SK-N-SH (cell line): ENCODE results near the gene CSNK1A1L. TPM values are rescaled to one million over a fixed set of nuclear protein-coding genes. Genes with fewer than 3 reads are reported as not detected.

Experiments
- CTCF ChIA-PET: fragments of 300-600, 350-600 bp; formaldehyde crosslinking; extraction: SDS; loops from one replicate; lab custom pipeline; 2021; lab: Yijun Ruan, JAX
- POLR2A ChIA-PET: fragments of 350-600 bp; sonication (Branson Sonifier 250); formaldehyde crosslinking; extraction: SDS; loops from one replicate; lab custom pipeline; 2020; ENCODE audit warnings: antibody characterized with exemption, inconsistent platforms; lab: Yijun Ruan, JAX
- DNase-seq: peaks from one replicate; pipeline ENCODE4 v3.0.0; 2012
- H2AFZ ChIP-seq: fragments of 200-600 bp; sonication (generic); 2 replicates; pipeline ENCODE4 v1.8.1; 2016; ENCODE audit warnings: antibody characterized with exemption, mild to moderate bottlenecking, low read depth
- H3F3A ChIP-seq: fragments of 200-600 bp; sonication (generic); replicated peaks from 2 replicates; pipeline ENCODE3; 2016; ENCODE audit warnings: antibody characterized with exemption, mild to moderate bottlenecking; ENCODE audit not compliant: insufficient read depth
- H3K27ac ChIP-seq, 2 experiments: fragments of 200-500 bp in 1 of 2; fragments of 200-600 bp in 1 of 2; sonication (Bioruptor generic) in 1 of 2; sonication (generic), shearing (Covaris generic) in 1 of 2; 2 replicates each; pipeline versions ENCODE4 v1.5.1 to v1.6.1; 2014 to 2016; ENCODE audit warnings: low read depth in 2 of 2, inconsistent platforms in 1 of 2, low read length in 1 of 2, mild to moderate bottlenecking in 1 of 2, mixed read lengths in 1 of 2
- H3K27me3 ChIP-seq: fragments of 200-600 bp; sonication (generic), shearing (Covaris generic); 2 replicates; pipeline ENCODE4 v1.6.1; 2016; ENCODE audit warnings: mixed run types; ENCODE audit not compliant: insufficient read depth
- H3K36me3 ChIP-seq, 2 experiments: fragments of 200-500 bp in 1 of 2; fragments of 200-600 bp in 1 of 2; sonication (Bioruptor generic) in 1 of 2; sonication (generic) in 1 of 2; replicated peaks in 1 of 2; 2 replicates each; pipeline versions ENCODE3 to v1.5.1; 2014 to 2016; ENCODE audit warnings: low read length in 1 of 2, mild to moderate bottlenecking in 1 of 2; ENCODE audit not compliant: insufficient read depth in 2 of 2, control insufficient read depth in 1 of 2
- H3K4me1 ChIP-seq, 2 experiments: fragments of 200-500 bp in 1 of 2; fragments of 200-600 bp in 1 of 2; sonication (Bioruptor generic) in 1 of 2; sonication (generic), shearing (Covaris generic) in 1 of 2; 2 replicates each; pipeline versions ENCODE4 v1.5.1 to v1.6.1; 2014 to 2016; ENCODE audit warnings: low read depth in 1 of 2, low read length in 1 of 2, mixed run types in 1 of 2; ENCODE audit not compliant: insufficient read depth in 2 of 2, control insufficient read depth in 1 of 2
- H3K4me2 ChIP-seq: fragments of 200-600 bp; sonication (generic), shearing (Covaris generic); 2 replicates; pipeline ENCODE4 v1.6.1; 2017; ENCODE audit warnings: mixed run types
- H3K4me3 ChIP-seq, 2 experiments: fragments of 200-500 bp in 1 of 2; fragments of 200-600 bp in 1 of 2; sonication (Bioruptor generic) in 1 of 2; sonication (generic), shearing (Covaris generic) in 1 of 2; 2 replicates each; pipeline versions ENCODE4 v1.5.1 to v1.8.1; 2014 to 2016; ENCODE audit warnings: low read depth in 2 of 2, inconsistent platforms in 1 of 2, low read length in 1 of 2, mild to moderate bottlenecking in 1 of 2, mixed read lengths in 1 of 2, moderate library complexity in 1 of 2
- H3K79me2 ChIP-seq: fragments of 200-600 bp; sonication (generic); 2 replicates; pipeline ENCODE4 v1.8.1; 2017; ENCODE audit warnings: mild to moderate bottlenecking; ENCODE audit not compliant: insufficient read depth
- H3K9ac ChIP-seq: fragments of 200-600 bp; sonication (generic); 2 replicates; pipeline ENCODE4 v1.6.1; 2017; ENCODE audit warnings: mixed run types
- H3K9me2 ChIP-seq: fragments of 200-600 bp; sonication (generic); 2 replicates; pipeline ENCODE4 v1.6.1; 2017; ENCODE audit warnings: mixed run types
- H3K9me3 ChIP-seq: fragments of 200-600 bp; sonication (generic); 2 replicates; pipeline ENCODE4 v1.6.1; 2017; ENCODE audit warnings: mixed run types, mild to moderate bottlenecking, moderate library complexity
- H4K20me1 ChIP-seq: fragments of 200-600 bp; sonication (generic); 2 replicates; pipeline ENCODE4 v1.6.1; 2017; ENCODE audit warnings: mild to moderate bottlenecking, mixed run types; ENCODE audit not compliant: insufficient read depth
- CHD2 ChIP-seq: fragments of 150-350 bp; IDR thresholded peaks from 2 replicates; pipeline ENCODE4 v1.6.1; 2018; ENCODE audit warnings: low read length; ENCODE audit not compliant: partially characterized antibody
- FOSL2 ChIP-seq: IDR thresholded peaks from 2 replicates; pipeline ENCODE4 v1.4.0; 2012; ENCODE audit warnings: low read depth, mild to moderate bottlenecking, moderate library complexity, borderline replicate concordance
- GABPA ChIP-seq: IDR thresholded peaks from 2 replicates; pipeline ENCODE4 v1.4.0; 2012; ENCODE audit warnings: low read depth, mild to moderate bottlenecking
- IRF3 ChIP-seq: fragments of 150-350 bp; IDR thresholded peaks from 2 replicates; pipeline ENCODE4 v1.6.1; 2016; ENCODE audit warnings: mild to moderate bottlenecking, low read depth, low read length
- NFIC ChIP-seq: IDR thresholded peaks from 2 replicates; pipeline ENCODE4 v1.4.0; 2012; ENCODE audit warnings: borderline replicate concordance
- NRF1 ChIP-seq: IDR thresholded peaks from 2 replicates; pipeline ENCODE4 v1.6.1; 2012; ENCODE audit warnings: low read depth, mild to moderate bottlenecking, low read length
- POLR2AphosphoS5 ChIP-seq: IDR thresholded peaks from 2 replicates; pipeline ENCODE4 v1.6.1; 2012; ENCODE audit warnings: low read depth, low read length
- RAD21 ChIP-seq: IDR thresholded peaks from 2 replicates; pipeline ENCODE4 v1.6.1; 2012; ENCODE audit warnings: mild to moderate bottlenecking, low read length
- RFX5 ChIP-seq: IDR thresholded peaks from 2 replicates; pipeline ENCODE4 v1.6.1; 2012; ENCODE audit warnings: mild to moderate bottlenecking, improper control_type of control experiment, low read length
- SIN3A ChIP-seq: IDR thresholded peaks from 2 replicates; pipeline ENCODE4 v1.6.1; 2012; ENCODE audit warnings: low read depth, mild to moderate bottlenecking, low read length, moderate library complexity, borderline replicate concordance
- TAF1 ChIP-seq: IDR thresholded peaks from 2 replicates; pipeline ENCODE4 v1.6.1; 2012; ENCODE audit warnings: low read depth, mild to moderate bottlenecking, low read length, moderate library complexity, borderline replicate concordance
- TCF12 ChIP-seq: IDR thresholded peaks from 2 replicates; pipeline ENCODE4 v1.4.0; 2012
- TEAD4 ChIP-seq: IDR thresholded peaks from 2 replicates; pipeline ENCODE4 v1.4.0; 2012; ENCODE audit warnings: mild to moderate bottlenecking, borderline replicate concordance; ENCODE audit not compliant: insufficient read depth
- USF2 ChIP-seq: fragments of 150-350 bp; IDR thresholded peaks from 2 replicates; pipeline ENCODE4 v1.6.1; 2017; ENCODE audit warnings: antibody characterized with exemption, low read length, low read depth, borderline replicate concordance
- WGBS: methylation state at CpG from one replicate; pipeline ENCODE4 v1.1.6; 2017; ENCODE audit warnings: low lambda C conversion rate; 5-methylcytosine and 5-hydroxymethylcytosine counted together
- polyA plus RNA-seq, 3 experiments: library from polyadenylated mRNA; depleted of rRNA; stranded (reverse); fragments of >200 nt; gene quantifications; 2 replicates each; pipeline ENCODE4 v1.2.3, GENCODE V29; 2012
- TF ChIP-seq, protein P1 (sequence below): IDR thresholded peaks from 2 replicates; pipeline ENCODE4 v1.4.0; 2012; ENCODE audit warnings: low read depth, borderline replicate concordance
- TF ChIP-seq, protein P2 (sequence below): fragments of 200-600 bp; sonication (generic); IDR thresholded peaks from 2 replicates; pipeline ENCODE4 v1.6.1; 2017; ENCODE audit warnings: antibody characterized with exemption, mild to moderate bottlenecking, moderate library complexity

CSNK1A1L gene
- polyA plus RNA-seq, 1 of the 3 experiments (the other 2 are of a cell fraction), result not detected

- Histone ChIP-seq H3K79me2 (no peaks in the 10 kb centered on the region), H3K4me1 (no peaks in the 10 kb centered on the region), H3K4me2 (no peak overlapping the region), H3K4me3 (no peak overlapping the region), H3F3A (peaks cover 4% of the 10 kb centered on the region), H3K9me2 (no peaks in the 10 kb centered on the region), H3K27ac (peak overlapping the region in 1 of 2 experiments; percentile 16; a peak in 1 of 4 replicates), H3K36me3 (no peaks in the 10 kb centered on the region), H3K9me3 (no peaks in the 10 kb centered on the region), H2AFZ (no peak overlapping the region), H3K27me3 (no peaks in the 10 kb centered on the region), H4K20me1 (no peaks in the 10 kb centered on the region), H3K9ac (no peak overlapping the region)
- POLR2A ChIA-PET, result no interaction called here
- WGBS, result 85% methylated on average over 2 of the region's 2 CpGs
- no peak for DNase-seq
- TF ChIP-seq CHD2 (no peak), NRF1 (no peak), IRF3 (no peak), RAD21 (no peak), RFX5 (no peak)
- TF ChIP-seq, protein P1, sequence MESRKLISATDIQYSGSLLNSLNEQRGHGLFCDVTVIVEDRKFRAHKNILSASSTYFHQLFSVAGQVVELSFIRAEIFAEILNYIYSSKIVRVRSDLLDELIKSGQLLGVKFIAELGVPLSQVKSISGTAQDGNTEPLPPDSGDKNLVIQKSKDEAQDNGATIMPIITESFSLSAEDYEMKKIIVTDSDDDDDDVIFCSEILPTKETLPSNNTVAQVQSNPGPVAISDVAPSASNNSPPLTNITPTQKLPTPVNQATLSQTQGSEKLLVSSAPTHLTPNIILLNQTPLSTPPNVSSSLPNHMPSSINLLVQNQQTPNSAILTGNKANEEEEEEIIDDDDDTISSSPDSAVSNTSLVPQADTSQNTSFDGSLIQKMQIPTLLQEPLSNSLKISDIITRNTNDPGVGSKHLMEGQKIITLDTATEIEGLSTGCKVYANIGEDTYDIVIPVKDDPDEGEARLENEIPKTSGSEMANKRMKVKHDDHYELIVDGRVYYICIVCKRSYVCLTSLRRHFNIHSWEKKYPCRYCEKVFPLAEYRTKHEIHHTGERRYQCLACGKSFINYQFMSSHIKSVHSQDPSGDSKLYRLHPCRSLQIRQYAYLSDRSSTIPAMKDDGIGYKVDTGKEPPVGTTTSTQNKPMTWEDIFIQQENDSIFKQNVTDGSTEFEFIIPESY, result no peak
- TF ChIP-seq, protein P2, sequence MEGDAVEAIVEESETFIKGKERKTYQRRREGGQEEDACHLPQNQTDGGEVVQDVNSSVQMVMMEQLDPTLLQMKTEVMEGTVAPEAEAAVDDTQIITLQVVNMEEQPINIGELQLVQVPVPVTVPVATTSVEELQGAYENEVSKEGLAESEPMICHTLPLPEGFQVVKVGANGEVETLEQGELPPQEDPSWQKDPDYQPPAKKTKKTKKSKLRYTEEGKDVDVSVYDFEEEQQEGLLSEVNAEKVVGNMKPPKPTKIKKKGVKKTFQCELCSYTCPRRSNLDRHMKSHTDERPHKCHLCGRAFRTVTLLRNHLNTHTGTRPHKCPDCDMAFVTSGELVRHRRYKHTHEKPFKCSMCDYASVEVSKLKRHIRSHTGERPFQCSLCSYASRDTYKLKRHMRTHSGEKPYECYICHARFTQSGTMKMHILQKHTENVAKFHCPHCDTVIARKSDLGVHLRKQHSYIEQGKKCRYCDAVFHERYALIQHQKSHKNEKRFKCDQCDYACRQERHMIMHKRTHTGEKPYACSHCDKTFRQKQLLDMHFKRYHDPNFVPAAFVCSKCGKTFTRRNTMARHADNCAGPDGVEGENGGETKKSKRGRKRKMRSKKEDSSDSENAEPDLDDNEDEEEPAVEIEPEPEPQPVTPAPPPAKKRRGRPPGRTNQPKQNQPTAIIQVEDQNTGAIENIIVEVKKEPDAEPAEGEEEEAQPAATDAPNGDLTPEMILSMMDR, result no peak
- CTCF ChIA-PET, result interaction anchor here (0.8 to 2.2 kb wide), 3 partner anchors 34 to 1507 kb away, joined by 3 to 6 read pairs (median 3); no protein-coding TSS in a partner anchor
Measured at GRCh38 chr13:37075164-37075563, 30.3 kb downstream of the CSNK1A1L start.

DNA sequence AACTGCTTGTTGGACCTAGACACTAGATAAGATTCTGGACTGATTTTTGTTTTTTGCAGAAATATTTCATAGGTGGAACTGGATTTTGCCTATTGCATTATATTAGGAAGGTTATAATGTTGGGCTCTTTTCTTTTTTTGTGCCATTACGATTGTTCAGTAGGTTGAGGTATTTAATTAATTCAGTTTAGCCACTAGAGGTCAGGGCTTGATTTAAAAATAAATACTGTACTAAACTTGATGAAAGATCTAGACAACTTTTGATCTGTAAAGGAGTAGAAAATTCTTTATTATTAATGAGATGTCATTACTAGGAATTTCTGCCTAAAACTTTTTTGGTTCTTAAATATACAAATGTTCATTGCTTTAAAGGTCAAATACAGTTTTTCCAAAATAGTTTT lies 30.8 kb downstream of the CSNK1A1L start:
- no peaks in the 10 kb centered on the region for H3K79me2 ChIP-seq
- no peaks in the 10 kb centered on the region for H3K36me3 ChIP-seq
- H2AFZ ChIP-seq, result 0 out of 2 replicates have a peak overlapping the region, but pooled peaks have one; percentile 56
- ChIA-PET CTCF (interaction anchor here (0.8 to 2.2 kb wide), 5 partner anchors 34 to 1507 kb away, joined by 3 to 6 read pairs (median 4); no protein-coding TSS in a partner anchor), POLR2A (no interaction called here)
- no peaks in the 10 kb centered on the region for H3K9me2 ChIP-seq
- H3K27me3 ChIP-seq, result no peaks in the 10 kb centered on the region
- H3F3A ChIP-seq, result peaks cover 4% of the 10 kb centered on the region
- H4K20me1 ChIP-seq, result no peaks in the 10 kb centered on the region
- H3K4me2 ChIP-seq, result no peak overlapping the region
- no peaks in the 10 kb centered on the region for H3K9me3 ChIP-seq
- H3K4me1 ChIP-seq, result no peaks in the 10 kb centered on the region
- H3K9ac ChIP-seq, result no peak overlapping the region
- peak overlapping the region in 1 of 2 experiments; percentile 16; a peak in 1 of 4 replicates for H3K27ac ChIP-seq
- peak; percentile 39 for DNase-seq
- 6% methylated on average over 1 of the region's 1 CpG for WGBS
- H3K4me3 ChIP-seq, result no peak overlapping the region
- TF ChIP-seq TAF1 (no peak), RAD21 (peak; percentile 60), FOSL2 (no peak), TCF12 (no peak), CHD2 (no peak), USF2 (no peak), NFIC (no peak), TEAD4 (no peak), SIN3A (no peak), POLR2AphosphoS5 (no peak), GABPA (no peak)
- TF ChIP-seq, protein P2, result peak; percentile 69
